Measurements from ENCODE around the gene REEP1. TPM values are rescaled to one million over a fixed set of nuclear protein-coding genes. Genes with fewer than 3 reads are reported as not detected.

The REEP1 gene
- total RNA-seq, 1 experiment from 2014 or later: 0.23 TPM

- H3K4me1 ChIP-seq (ENCODE audit: control insufficient read depth, insufficient read depth, low read length): no peaks in the 10 kb centered on the region
- CTCF ChIA-PET: interaction anchor here (0.7 kb wide), 1 partner anchor 30 kb away, joined by 3 read pairs; no protein-coding TSS in a partner anchor
- POLR2A ChIA-PET: interaction anchor here (0.7 kb wide), 1 partner anchor 122 kb away, joined by 5 read pairs; no protein-coding TSS in a partner anchor
Measured at GRCh38 chr2:86243950-86244733, 93.3 kb downstream of the REEP1 start.

DNA sequence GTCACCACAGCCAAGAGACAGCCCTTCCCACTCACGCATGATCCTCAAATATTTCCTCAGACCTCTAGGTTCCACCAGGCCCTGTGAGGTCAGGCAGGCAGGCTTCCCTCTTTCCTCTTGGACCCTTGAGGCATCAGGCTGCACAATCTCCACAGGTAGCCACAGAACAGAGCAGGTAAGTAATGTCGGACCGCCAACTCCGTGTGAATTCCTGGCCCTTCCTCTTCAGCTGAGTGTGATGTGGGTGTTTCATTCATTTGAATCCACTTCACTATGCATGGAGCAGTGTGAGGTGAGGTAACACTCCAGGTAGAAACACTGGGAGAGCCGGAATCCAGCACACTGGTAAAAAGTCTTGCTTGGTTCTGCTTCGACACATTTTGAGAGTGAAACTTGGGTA is 94.2 kb downstream of the REEP1 start:
- ATAC-seq (no peak), DNase-seq (ENCODE audit: low read depth, low spot score) (no peak)
- BruUV-seq (replicated peaks): no TSS peak
- CTCF ChIA-PET: no interaction called here
- TF ChIP-seq, protein P1, sequence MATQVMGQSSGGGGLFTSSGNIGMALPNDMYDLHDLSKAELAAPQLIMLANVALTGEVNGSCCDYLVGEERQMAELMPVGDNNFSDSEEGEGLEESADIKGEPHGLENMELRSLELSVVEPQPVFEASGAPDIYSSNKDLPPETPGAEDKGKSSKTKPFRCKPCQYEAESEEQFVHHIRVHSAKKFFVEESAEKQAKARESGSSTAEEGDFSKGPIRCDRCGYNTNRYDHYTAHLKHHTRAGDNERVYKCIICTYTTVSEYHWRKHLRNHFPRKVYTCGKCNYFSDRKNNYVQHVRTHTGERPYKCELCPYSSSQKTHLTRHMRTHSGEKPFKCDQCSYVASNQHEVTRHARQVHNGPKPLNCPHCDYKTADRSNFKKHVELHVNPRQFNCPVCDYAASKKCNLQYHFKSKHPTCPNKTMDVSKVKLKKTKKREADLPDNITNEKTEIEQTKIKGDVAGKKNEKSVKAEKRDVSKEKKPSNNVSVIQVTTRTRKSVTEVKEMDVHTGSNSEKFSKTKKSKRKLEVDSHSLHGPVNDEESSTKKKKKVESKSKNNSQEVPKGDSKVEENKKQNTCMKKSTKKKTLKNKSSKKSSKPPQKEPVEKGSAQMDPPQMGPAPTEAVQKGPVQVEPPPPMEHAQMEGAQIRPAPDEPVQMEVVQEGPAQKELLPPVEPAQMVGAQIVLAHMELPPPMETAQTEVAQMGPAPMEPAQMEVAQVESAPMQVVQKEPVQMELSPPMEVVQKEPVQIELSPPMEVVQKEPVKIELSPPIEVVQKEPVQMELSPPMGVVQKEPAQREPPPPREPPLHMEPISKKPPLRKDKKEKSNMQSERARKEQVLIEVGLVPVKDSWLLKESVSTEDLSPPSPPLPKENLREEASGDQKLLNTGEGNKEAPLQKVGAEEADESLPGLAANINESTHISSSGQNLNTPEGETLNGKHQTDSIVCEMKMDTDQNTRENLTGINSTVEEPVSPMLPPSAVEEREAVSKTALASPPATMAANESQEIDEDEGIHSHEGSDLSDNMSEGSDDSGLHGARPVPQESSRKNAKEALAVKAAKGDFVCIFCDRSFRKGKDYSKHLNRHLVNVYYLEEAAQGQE (IDR thresholded peaks at IDR 0.05; ENCODE audit: insufficient read depth in 1 of 2, low read depth in 2 of 2, low read length in 1 of 2): no peak
- TF ChIP-seq TCF7L2 (IDR thresholded peaks at IDR 0.05; ENCODE audit: low read depth, low read length) (no peak), POLR2AphosphoS5 (IDR thresholded peaks at IDR 0.05; ENCODE audit: low read depth, low read length) (no peak), SIN3A (IDR thresholded peaks at IDR 0.05; ENCODE audit: borderline replicate concordance, insufficient read depth, low read depth, low read length) (no peak), CTCF (IDR thresholded peaks at IDR 0.05) (no peak)
- POLR2A ChIA-PET: no interaction called here
- Histone ChIP-seq H3K36me3 (ENCODE audit: control insufficient read depth, insufficient read depth, low read length) (no peaks in the 10 kb centered on the region), H3K9me3 (ENCODE audit: control insufficient read depth, insufficient read depth, low read depth, low read length) (no peaks in the 10 kb centered on the region), H3K4me1 (ENCODE audit: control insufficient read depth, insufficient read depth, low read length) (no peaks in the 10 kb centered on the region), H3K27me3 (ENCODE audit: control insufficient read depth, insufficient read depth, low read length) (no peaks in the 10 kb centered on the region), H3K4me3 (ENCODE audit: low read depth in 2 of 2, low read length in 2 of 2) (no peak overlapping the region), H3K27ac (ENCODE audit: low read length) (no peak overlapping the region)
- in situ Hi-C loops (cut with HindIII; ENCODE audit: low pct_unique_long_range_greater_than_20kb, low sequenced_read_pairs) (no loop called here), intact Hi-C loops (cut with micrococcal nuclease; ENCODE audit: unreplicated experiment) (no loop called here)

More at GRCh38 chr2:86243950-86244733, 93.3 kb downstream of the REEP1 start:
- TF ChIP-seq POLR2AphosphoS5 (IDR thresholded peaks at IDR 0.05; ENCODE audit: low read depth, low read length) (no peak), SIN3A (IDR thresholded peaks at IDR 0.05; ENCODE audit: borderline replicate concordance, insufficient read depth, low read depth, low read length) (no peak), CTCF (IDR thresholded peaks at IDR 0.05) (no peak; the same call in 1 of the 2 replicates), TCF7L2 (IDR thresholded peaks at IDR 0.05; ENCODE audit: low read depth, low read length) (no peak)
- TF ChIP-seq, protein P1 (IDR thresholded peaks at IDR 0.05; ENCODE audit: insufficient read depth in 1 of 2, low read depth in 2 of 2, low read length in 1 of 2): no peak
- H3K27me3 ChIP-seq (ENCODE audit: control insufficient read depth, insufficient read depth, low read length): no peaks in the 10 kb centered on the region
- in situ Hi-C loops (cut with HindIII; ENCODE audit: low pct_unique_long_range_greater_than_20kb, low sequenced_read_pairs) (no loop called here), intact Hi-C loops (cut with micrococcal nuclease; ENCODE audit: unreplicated experiment) (no loop called here)
- no peaks in the 10 kb centered on the region for H3K9me3 ChIP-seq (ENCODE audit: control insufficient read depth, insufficient read depth, low read depth, low read length)
- no peak for ATAC-seq
- H3K27ac ChIP-seq (ENCODE audit: low read length): no peak overlapping the region
- no peak overlapping the region for H3K4me3 ChIP-seq (ENCODE audit: low read depth in 2 of 2, low read length in 2 of 2)
- BruUV-seq (replicated peaks): no TSS peak
- H3K36me3 ChIP-seq (ENCODE audit: control insufficient read depth, insufficient read depth, low read length): no peaks in the 10 kb centered on the region
- no peak for DNase-seq (ENCODE audit: low read depth, low spot score)

Measured in Panc1 (cell line).